CD8-positive, alpha-beta memory T cell (primary cell): ENCODE measurements around the gene CLPTM1L. TPM values are rescaled to one million over a fixed set of nuclear protein-coding genes. Genes with fewer than 3 reads are reported as not detected.

ENCODE experiments used
- CTCF ChIA-PET: fragments of 350-600 bp; sonication (Branson Sonifier 250); formaldehyde crosslinking; loops from one replicate; lab custom pipeline; 2021; ENCODE audit warnings: antibody characterized with exemption; lab: Charles Lee
- POLR2A ChIA-PET: fragments of 350-600 bp; sonication (Branson Sonifier 250); formaldehyde crosslinking; loops from one replicate; lab custom pipeline; 2021; ENCODE audit warnings: antibody characterized with exemption; lab: Charles Lee
- DNase-seq, 5 donors: peaks; one replicate each; pipeline versions ENCODE4 v3.0.0 to v3.0.0-alpha.2; 2020 to 2022; ENCODE audit warnings: mixed read lengths in 1 of 5
- H3K27ac ChIP-seq: one replicate; pipeline ENCODE4 v1.7.0; 2013; ENCODE audit warnings: low read depth, mild to moderate bottlenecking, low read length, moderate library complexity
- H3K27me3 ChIP-seq: 2 replicates; pipeline ENCODE4 v1.7.0; 2013; ENCODE audit warnings: low read length, mild to moderate bottlenecking; ENCODE audit not compliant: insufficient read depth, poor library complexity, severe bottlenecking
- H3K36me3 ChIP-seq: 2 replicates; pipeline ENCODE4 v1.7.0; 2013; ENCODE audit warnings: mild to moderate bottlenecking, low read length, moderate library complexity; ENCODE audit not compliant: insufficient read depth
- H3K4me1 ChIP-seq: 2 replicates; pipeline ENCODE4 v1.7.0; 2013; ENCODE audit warnings: mild to moderate bottlenecking, low read length, moderate library complexity; ENCODE audit not compliant: insufficient read depth
- H3K4me3 ChIP-seq: 2 replicates; pipeline ENCODE4 v1.7.0; 2013; ENCODE audit warnings: mild to moderate bottlenecking, low read length
- H3K9me3 ChIP-seq: 2 replicates; pipeline ENCODE4 v1.7.0; 2013; ENCODE audit warnings: mild to moderate bottlenecking, low read length
- H3K27ac Mint-ChIP-seq, 8 donors: one replicate each; pipeline ENCODE4 v1.8.0; 2020 to 2021; ENCODE audit warnings: mixed read lengths in 8 of 8, mild to moderate bottlenecking in 6 of 8, inconsistent platforms in 3 of 8, moderate library complexity in 3 of 8
- H3K27me3 Mint-ChIP-seq, 2 donors: one replicate each; pipeline ENCODE4 v1.8.0; 2020 to 2021; ENCODE audit warnings: mixed read lengths in 2 of 2, mild to moderate bottlenecking in 1 of 2, moderate library complexity in 1 of 2
- H3K36me3 Mint-ChIP-seq, 3 donors: one replicate each; pipeline ENCODE4 v1.8.0; 2020 to 2021; ENCODE audit warnings: mixed read lengths in 3 of 3, inconsistent platforms in 1 of 3, mild to moderate bottlenecking in 1 of 3
- H3K4me1 Mint-ChIP-seq, 3 donors: one replicate each; pipeline ENCODE4 v1.8.0; 2020 to 2021; ENCODE audit warnings: mixed read lengths in 3 of 3, inconsistent platforms in 1 of 3, mild to moderate bottlenecking in 1 of 3
- H3K4me3 Mint-ChIP-seq, 7 donors: one replicate each; pipeline ENCODE4 v1.8.0; 2020 to 2021; ENCODE audit warnings: mixed read lengths in 7 of 7, mild to moderate bottlenecking in 6 of 7, moderate library complexity in 4 of 7, inconsistent platforms in 2 of 7
- H3K9me3 Mint-ChIP-seq, 5 donors: one replicate each; pipeline ENCODE4 v1.8.0; 2020 to 2022; ENCODE audit warnings: mixed read lengths in 5 of 5, mild to moderate bottlenecking in 3 of 5, moderate library complexity in 2 of 5, inconsistent platforms in 1 of 5
- polyA plus RNA-seq: library from polyadenylated mRNA; unstranded; fragments of 300-500 nt; fragmentation: Illumina TruSeq; gene quantifications from one replicate; pipeline ENCODE4 v1.2.3, GENCODE V29; 2021
- total RNA-seq, 2 experiments: library from RNA; stranded (reverse); gene quantifications; one replicate each; pipeline ENCODE4 v1.2.3, GENCODE V29; 2021

Gene CLPTM1L
- total and polyA plus RNA-seq, 3 experiments from 2014 or later, result 68.1 to 110 (median 109) TPM

DNA sequence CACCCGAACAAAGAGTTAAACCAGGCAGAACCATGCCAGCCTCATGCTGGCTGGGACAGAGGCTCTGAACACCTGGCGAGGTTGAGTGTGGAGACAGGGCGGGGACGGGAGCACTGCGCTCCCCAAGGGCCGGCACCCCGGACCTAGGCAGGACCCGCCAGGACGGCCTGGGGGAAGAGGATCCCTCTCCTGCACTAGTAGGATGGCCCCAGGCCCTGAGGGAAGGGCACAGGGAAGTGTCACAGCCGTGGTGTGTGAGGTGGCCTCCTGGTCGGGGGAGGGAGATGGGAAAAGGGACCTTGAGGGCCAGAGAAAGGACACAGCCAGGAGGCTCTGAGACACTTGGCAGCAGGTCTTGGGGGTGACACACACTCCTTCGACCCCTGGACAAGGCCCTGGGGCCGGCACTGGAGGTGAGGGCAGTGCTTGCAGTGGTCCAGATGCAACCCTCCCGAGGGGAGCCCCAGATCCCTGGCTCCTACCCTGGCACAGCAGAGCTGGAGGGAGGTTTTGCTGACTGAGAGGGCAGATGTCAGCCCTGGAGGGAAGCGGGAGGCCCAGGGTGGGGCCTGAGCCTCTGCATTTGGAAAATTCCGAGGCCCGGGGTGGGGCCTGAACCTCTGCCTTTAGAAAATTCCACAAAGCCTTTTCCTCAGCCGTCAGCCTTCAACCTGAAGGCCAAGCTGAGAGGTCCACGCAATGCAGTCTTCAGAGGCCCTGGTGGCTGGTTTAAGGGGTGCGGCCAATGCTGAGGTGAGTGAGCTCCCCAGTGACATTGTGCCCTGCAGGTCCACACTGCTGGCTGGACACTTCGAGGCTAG, 25.3 kb downstream of the CLPTM1L start:
- Mint-ChIP-seq H3K36me3 (peaks cover 5 to 67% (median 8%) of the 10 kb centered on the region in 3 donors), H3K9me3 (no peaks in the 10 kb centered on the region), H3K27me3 (no peaks in the 10 kb centered on the region), H3K4me3 (no peak overlapping the region), H3K27ac (no peak overlapping the region), H3K4me1 (peaks cover 29 to 30% (median 30%) of the 10 kb centered on the region in 3 donors)
- Histone ChIP-seq H3K4me3 (no peak overlapping the region), H3K36me3 (peaks cover 11% of the 10 kb centered on the region), H3K27me3 (no peaks in the 10 kb centered on the region), H3K4me1 (peaks cover 29% of the 10 kb centered on the region), H3K9me3 (no peaks in the 10 kb centered on the region), H3K27ac (no peak overlapping the region)
- POLR2A ChIA-PET, result no interaction called here
- CTCF ChIA-PET, result no interaction called here
- DNase-seq, result peak in 1 of 5 donors; percentile 32

- H3K4me1 ChIP-seq, result peaks cover 38% of the 10 kb centered on the region
Measured at GRCh38 chr5:1318659-1319251, 26.1 kb downstream of the CLPTM1L start.

DNA sequence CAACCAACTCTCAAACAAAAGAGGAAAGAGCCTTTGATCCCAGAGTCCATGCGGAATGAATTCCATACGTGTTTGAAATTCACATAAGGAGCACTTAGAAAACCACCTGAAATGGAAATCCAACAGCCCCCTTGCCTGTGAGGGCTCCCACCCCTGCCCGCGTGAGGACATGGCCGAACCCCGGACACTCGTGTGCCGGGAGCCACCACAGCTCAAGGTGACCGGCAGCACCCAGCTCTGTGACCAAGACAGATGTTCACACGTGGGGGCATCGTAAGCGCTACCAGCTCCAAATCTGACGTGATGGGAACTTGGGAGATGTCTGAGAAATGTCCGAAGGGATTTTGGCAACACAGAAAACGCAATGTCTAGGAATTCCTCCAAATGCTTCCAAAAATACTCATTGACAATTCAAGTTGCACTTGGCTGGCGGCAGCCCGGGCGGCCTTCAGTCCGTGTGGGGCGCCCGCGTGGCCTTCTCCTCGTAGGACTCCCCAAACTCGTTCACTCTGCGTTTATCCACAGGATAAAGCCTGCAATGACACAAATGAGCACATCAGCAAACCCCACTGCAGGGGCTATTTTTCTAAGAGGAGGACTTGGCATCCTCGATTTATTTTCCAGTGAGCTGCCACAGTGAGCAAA, 26.9 kb downstream of the CLPTM1L start:
- peaks cover 45% of the 10 kb centered on the region for H3K4me1 ChIP-seq
- Mint-ChIP-seq H3K27ac (peak overlapping the region in 1 of 8 donors; percentile 84), H3K9me3 (no peaks in the 10 kb centered on the region), H3K4me3 (peak overlapping the region in 1 of 7 donors; percentile 13), H3K4me1 (peaks cover 44 to 46% (median 46%) of the 10 kb centered on the region in 3 donors), H3K27me3 (no peaks in the 10 kb centered on the region), H3K36me3 (peaks cover 5 to 56% (median 5%) of the 10 kb centered on the region in 3 donors)
- H3K4me3 ChIP-seq, result no peak overlapping the region
- H3K36me3 ChIP-seq, result peaks cover 3% of the 10 kb centered on the region
- no peaks in the 10 kb centered on the region for H3K27me3 ChIP-seq
- POLR2A ChIA-PET, result no interaction called here
- DNase-seq, result peak in 1 of 5 donors; percentile 26
- CTCF ChIA-PET, result no interaction called here
- no peaks in the 10 kb centered on the region for H3K9me3 ChIP-seq
- H3K27ac ChIP-seq, result no peak overlapping the region

More at GRCh38 chr5:1318659-1319251, 26.1 kb downstream of the CLPTM1L start:
- peak in 1 of 5 donors; percentile 37 for DNase-seq
- peaks cover 5 to 58% (median 5%) of the 10 kb centered on the region in 3 donors for H3K36me3 Mint-ChIP-seq
- no peak overlapping the region for H3K4me3 Mint-ChIP-seq
- no peaks in the 10 kb centered on the region for H3K27me3 Mint-ChIP-seq
- POLR2A ChIA-PET, result no interaction called here
- no peaks in the 10 kb centered on the region for H3K9me3 Mint-ChIP-seq
- no peaks in the 10 kb centered on the region for H3K9me3 ChIP-seq
- CTCF ChIA-PET, result no interaction called here
- H3K36me3 ChIP-seq, result peaks cover 3% of the 10 kb centered on the region
- no peak overlapping the region for H3K27ac ChIP-seq
- H3K4me3 ChIP-seq, result no peak overlapping the region
- no peak overlapping the region for H3K27ac Mint-ChIP-seq
- H3K4me1 Mint-ChIP-seq, result peaks cover 37 to 39% (median 39%) of the 10 kb centered on the region in 3 donors
- H3K27me3 ChIP-seq, result no peaks in the 10 kb centered on the region

GRCh38 chr5:1316588-1317340, 28.1 kb downstream of the CLPTM1L start:
- CTCF ChIA-PET, result interaction anchor here (0.9 kb wide), 1 partner anchor 13 kb away, joined by 3 read pairs; no protein-coding TSS in a partner anchor
- Histone ChIP-seq H3K4me3 (peak overlapping the region; percentile 58), H3K4me1 (peaks cover 56% of the 10 kb centered on the region), H3K9me3 (no peaks in the 10 kb centered on the region), H3K27ac (no peak overlapping the region), H3K36me3 (peaks cover 3% of the 10 kb centered on the region), H3K27me3 (no peaks in the 10 kb centered on the region)
- Mint-ChIP-seq H3K4me1 (peaks cover 56 to 59% (median 59%) of the 10 kb centered on the region in 3 donors), H3K4me3 (peak overlapping the region; percentile 73 to 92 (median 86)), H3K27ac (peak overlapping the region; percentile 57 to 92 (median 84)), H3K36me3 (peaks cover 2 to 46% (median 5%) of the 10 kb centered on the region in 3 donors), H3K9me3 (peaks cover 0 to 5% (median 2%) of the 10 kb centered on the region in 5 donors), H3K27me3 (no peaks in the 10 kb centered on the region)
- DNase-seq, result no peak
- POLR2A ChIA-PET, result interaction anchor here (1.0 to 1.5 kb wide), 2 partner anchors 28 to 176 kb away, joined by 3 to 6 read pairs; partner anchors contain the start of gene CLPTM1L

DNA sequence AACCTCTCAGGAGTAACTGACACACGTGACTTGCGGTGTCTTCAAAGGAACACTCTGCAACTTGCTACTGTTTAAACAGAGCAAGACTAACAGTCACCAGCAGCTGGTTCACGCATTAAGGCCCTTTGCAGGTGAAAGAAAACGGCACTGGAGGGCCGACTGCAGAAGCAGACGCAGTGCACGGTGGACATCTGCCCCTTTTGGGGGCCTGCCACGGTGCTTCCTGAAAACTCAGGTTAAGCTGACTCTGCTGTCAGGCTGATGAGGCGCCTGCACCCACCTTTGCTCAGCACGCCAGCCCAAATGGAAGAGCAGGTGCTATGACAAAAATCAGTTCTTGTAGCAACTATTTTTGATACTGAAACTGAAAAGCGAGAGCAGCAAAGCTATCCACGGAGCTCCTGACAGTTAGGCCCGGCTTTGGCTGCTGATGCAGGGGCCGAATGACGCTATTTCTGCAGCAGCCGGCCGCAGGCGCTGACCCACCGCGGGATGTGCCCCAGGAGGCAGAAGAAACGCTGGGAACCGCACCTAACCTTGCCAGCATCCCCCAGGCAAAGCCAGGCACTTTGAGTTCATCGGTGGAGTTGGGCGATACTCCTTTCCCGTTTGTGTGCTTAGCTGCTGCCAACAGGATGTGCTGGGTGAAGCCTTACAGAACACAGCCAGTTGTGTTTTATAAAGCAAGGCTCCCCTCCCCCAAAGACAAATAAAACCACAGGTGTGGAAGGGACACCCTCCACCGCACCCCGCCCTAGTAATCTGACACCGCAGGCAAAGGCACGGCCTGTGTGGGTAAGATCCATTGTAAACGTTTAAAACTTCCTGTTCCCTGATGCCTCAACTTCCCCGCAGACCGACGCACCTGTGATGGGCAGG, 29.0 kb downstream of the CLPTM1L start:
- H3K27ac Mint-ChIP-seq, result peak overlapping the region; percentile 60 to 96 (median 84)
- peaks cover 2% of the 10 kb centered on the region for H3K9me3 ChIP-seq
- H3K9me3 Mint-ChIP-seq, result peaks cover 0 to 10% (median 7%) of the 10 kb centered on the region in 5 donors
- peaks cover 0 to 38% (median 0%) of the 10 kb centered on the region in 3 donors for H3K36me3 Mint-ChIP-seq
- ChIA-PET POLR2A (interaction anchor here (1.0 to 1.5 kb wide), 3 partner anchors 29 to 176 kb away, joined by 3 to 6 read pairs (median 4); partner anchors contain the start of gene CLPTM1L), CTCF (interaction anchor here (0.9 to 1.3 kb wide), 2 partner anchors 13 to 14 kb away, joined by 3 read pairs; no protein-coding TSS in a partner anchor)
- H3K27ac ChIP-seq, result no peak overlapping the region
- peaks cover 3% of the 10 kb centered on the region for H3K36me3 ChIP-seq
- H3K4me1 ChIP-seq, result peaks cover 56% of the 10 kb centered on the region
- H3K4me3 ChIP-seq, result peak overlapping the region; percentile 58
- H3K4me1 Mint-ChIP-seq, result peaks cover 59 to 61% (median 61%) of the 10 kb centered on the region in 3 donors
- H3K4me3 Mint-ChIP-seq, result peak overlapping the region; percentile 73 to 92 (median 86)
- DNase-seq, result peak; percentile 39 to 76 (median 62)
- H3K27me3 ChIP-seq, result no peaks in the 10 kb centered on the region
- no peaks in the 10 kb centered on the region for H3K27me3 Mint-ChIP-seq

DNA sequence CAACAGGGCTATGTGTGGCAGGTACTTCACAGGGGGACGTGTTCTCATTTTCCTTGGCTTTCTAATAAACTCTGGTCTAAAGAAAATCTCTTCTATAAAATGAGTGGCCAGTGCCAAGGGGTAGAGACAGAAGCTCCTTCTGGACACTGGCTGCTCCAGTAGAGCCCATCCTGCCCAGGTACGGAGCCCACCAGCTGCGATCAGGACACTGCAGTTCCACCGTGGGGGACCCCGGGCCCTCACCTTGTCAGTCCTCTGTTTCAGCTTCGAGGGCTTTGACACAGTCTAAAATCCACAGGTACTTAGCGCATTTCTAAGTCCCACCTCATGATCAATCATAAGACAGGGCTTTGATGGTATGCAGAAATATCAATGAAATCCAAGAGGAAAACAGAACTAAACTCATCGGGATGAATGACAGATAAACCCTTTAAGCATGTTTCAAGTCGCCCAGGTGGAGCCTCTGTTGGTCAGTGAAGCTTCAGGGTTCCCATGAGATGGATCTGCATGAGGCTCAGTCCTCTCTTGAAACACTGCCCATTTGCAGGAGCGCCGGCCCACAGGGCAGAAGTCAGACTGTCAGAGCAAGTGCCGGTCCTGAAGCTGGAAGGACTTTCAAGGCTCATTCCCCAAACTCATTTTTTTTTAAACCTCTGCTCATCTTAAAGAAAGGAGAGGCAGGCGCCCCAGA, 29.7 kb downstream of the CLPTM1L start:
- Histone ChIP-seq H3K36me3 (peaks cover 3% of the 10 kb centered on the region), H3K4me1 (peaks cover 56% of the 10 kb centered on the region)

More for the DNA sequence above, 29.7 kb downstream of the CLPTM1L start:
- H3K9me3 Mint-ChIP-seq, result peaks cover 0 to 13% (median 10%) of the 10 kb centered on the region in 5 donors
- peak overlapping the region; percentile 73 to 92 (median 86) for H3K4me3 Mint-ChIP-seq
- H3K36me3 Mint-ChIP-seq, result peaks cover 0 to 30% (median 0%) of the 10 kb centered on the region in 3 donors
- ChIA-PET CTCF (interaction anchor here (0.9 to 1.3 kb wide), 2 partner anchors 13 to 15 kb away, joined by 3 read pairs; no protein-coding TSS in a partner anchor), POLR2A (interaction anchor here (1.0 to 1.5 kb wide), 2 partner anchors 30 to 71 kb away, joined by 4 to 6 read pairs; partner anchors contain the start of gene CLPTM1L)
- no peak overlapping the region for H3K27ac ChIP-seq
- no peaks in the 10 kb centered on the region for H3K27me3 ChIP-seq
- H3K4me3 ChIP-seq, result peak overlapping the region; percentile 58
- no peaks in the 10 kb centered on the region for H3K27me3 Mint-ChIP-seq
- peaks cover 59 to 61% (median 61%) of the 10 kb centered on the region in 3 donors for H3K4me1 Mint-ChIP-seq
- peak overlapping the region in 7 of 8 donors; percentile 60 to 96 (median 85) for H3K27ac Mint-ChIP-seq
- DNase-seq, result peak in 1 of 5 donors; percentile 33
- H3K9me3 ChIP-seq, result peaks cover 3% of the 10 kb centered on the region
